Ovary (tissue), 3 donors: ENCODE data around the gene GPR173.

Experiments
- CTCF ChIP-seq, 3 donors: fragments of 450-650 bp in 2 of 3; fragments of 200-600 bp in 1 of 3; IDR thresholded peaks; one replicate each; pipeline versions ENCODE4 v1.5.1 to v1.8.0; 2016 to 2022; ENCODE audit warnings: antibody characterized with exemption in 3 of 3, mild to moderate bottlenecking in 1 of 3
- POLR2A ChIP-seq: fragments of 450-650 bp; IDR thresholded peaks from one replicate; pipeline ENCODE4 v1.6.1; 2017; ENCODE audit warnings: antibody characterized with exemption, mild to moderate bottlenecking, moderate library complexity
- donor health status: DM: no; HTN: no; CAD: no.

- TF ChIP-seq POLR2A, result no peak
- no peak for TF ChIP-seq CTCF (IDR thresholded peaks at IDR 0.05)
These were observed 26.2 kb upstream of the GPR173 start for GRCh38 chrX:53022381-53022780.
